KBM-7 (cell line): Measurements from ENCODE around the gene SPTY2D1.
"Not testable (repeated sequence)": the region's sequence is repeated elsewhere in the genome, so short reads cannot be mapped to it uniquely, and the experiment has no call there.

ENCODE experiments used
- DNase-seq: peaks from one replicate; pipeline ENCODE4 v3.0.0-alpha.2; 2015
- in situ Hi-C: fragments of 300-500 bp; cut with MboI; formaldehyde crosslinking; loops from 2 replicates; pipeline ENCODE4 v1.14.3; 2020; ENCODE audit warnings: low sequenced_read_pairs, low pct_unique_long_range_greater_than_20kb, mixed read lengths

The SPTY2D1 gene

DNA sequence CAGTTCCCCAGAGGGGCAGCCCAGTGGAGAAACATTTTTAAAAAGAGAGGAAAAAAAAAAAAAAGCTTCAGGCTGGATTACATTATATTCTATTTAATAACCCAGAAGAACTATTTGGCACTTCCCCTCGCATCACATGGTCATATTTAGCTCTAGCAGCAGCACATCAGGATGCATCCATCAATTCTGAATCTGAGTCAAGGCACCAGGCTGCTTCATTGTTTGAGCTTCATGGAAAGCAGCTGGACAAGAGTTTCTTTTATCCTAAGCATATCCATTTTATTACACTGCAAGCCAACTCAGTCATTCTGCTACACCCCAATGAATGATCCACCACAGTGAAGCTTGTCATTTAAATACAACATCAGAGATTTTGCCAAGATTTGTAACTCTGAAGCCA, 10.0 kb downstream of the SPTY2D1 start:
- in situ Hi-C loops = no loop called here
- no peak for DNase-seq

DNA sequence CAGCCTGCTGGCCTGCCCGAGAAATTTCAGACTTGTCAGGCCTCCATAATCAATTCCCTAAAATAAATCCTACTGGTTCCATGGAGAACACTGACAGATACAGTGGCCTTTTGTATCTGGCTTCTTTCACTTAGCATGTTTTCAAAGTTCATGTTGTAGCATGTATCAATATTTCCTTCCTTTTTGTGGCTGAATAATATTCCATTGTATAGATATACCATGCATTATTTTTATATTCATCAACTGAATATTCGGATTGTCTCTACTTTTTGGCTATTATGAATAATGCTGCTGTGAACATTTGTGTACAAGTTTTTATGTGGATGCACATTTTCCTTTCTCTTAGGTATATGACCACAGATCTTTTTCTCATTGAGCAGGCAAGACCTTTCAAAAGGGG, 10.4 kb downstream of the SPTY2D1 start:
- in situ Hi-C loops = no loop called here

DNA sequence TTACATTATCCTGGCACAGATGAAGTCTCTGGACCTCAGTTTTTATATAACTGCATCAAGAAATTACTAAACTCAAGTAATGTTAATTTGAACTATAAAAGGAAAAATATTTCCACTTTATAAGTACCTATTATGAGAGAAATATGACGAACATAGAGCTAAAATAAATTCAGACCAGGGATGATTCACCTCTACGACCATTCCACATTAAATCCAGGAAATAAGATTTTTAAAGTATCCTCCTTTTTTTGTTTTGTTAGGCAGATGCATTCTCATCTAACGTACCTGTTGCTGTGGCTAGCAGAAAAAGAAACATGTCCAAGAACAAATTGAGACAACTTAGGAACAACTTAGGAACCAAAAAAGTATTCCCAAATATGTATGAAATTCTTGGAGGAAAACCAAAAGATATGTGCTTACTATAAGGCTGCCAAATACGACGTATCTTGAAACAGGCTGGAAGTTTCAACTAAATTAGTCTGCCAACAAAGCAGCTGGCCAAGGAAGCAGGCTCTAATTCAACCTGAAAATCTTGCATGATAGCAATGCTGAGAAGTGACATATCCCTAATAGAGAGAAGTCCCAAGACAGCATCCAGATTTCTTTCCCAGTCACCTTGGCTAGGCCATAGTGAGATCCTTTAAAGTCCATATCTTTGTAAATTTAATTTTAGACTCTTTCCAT, 15.7 kb downstream of the SPTY2D1 start:
- DNase-seq = no peak
- in situ Hi-C loops = no loop called here

More for the DNA sequence above, 10.4 kb downstream of the SPTY2D1 start:
- DNase-seq = no peak

DNA sequence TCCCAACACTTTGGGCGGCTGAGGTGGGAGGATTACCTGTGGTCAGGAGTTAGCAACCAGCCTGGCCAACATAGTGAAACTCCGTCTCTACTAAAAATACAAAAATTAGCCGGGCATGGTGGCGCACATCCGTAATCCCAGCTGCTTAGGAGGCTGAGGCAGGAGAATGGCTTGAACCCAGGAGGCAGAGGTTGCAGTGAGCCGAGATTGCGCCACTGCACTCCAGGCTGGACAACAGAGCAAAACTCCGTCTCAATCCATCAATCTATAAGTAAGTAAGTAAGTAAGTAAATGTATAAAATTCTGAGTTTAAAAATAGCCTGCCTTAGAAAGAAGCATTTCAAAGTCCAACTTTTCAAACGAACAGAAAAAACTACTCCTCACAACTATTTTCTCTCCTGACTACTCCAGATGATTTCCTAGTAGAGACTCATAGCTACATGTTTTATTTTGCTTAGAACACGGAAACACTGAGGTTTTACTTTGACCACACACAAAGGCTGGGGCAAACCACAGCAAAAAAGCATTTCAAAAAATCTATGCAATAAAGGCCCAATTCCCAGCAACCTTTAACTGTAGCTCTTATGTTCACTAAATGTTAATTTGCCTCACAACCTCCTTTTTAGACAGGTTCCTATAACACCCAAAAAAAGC, 16.3 kb downstream of the SPTY2D1 start:
- DNase-seq = peak; percentile 76
- in situ Hi-C loops = no loop called here

DNA sequence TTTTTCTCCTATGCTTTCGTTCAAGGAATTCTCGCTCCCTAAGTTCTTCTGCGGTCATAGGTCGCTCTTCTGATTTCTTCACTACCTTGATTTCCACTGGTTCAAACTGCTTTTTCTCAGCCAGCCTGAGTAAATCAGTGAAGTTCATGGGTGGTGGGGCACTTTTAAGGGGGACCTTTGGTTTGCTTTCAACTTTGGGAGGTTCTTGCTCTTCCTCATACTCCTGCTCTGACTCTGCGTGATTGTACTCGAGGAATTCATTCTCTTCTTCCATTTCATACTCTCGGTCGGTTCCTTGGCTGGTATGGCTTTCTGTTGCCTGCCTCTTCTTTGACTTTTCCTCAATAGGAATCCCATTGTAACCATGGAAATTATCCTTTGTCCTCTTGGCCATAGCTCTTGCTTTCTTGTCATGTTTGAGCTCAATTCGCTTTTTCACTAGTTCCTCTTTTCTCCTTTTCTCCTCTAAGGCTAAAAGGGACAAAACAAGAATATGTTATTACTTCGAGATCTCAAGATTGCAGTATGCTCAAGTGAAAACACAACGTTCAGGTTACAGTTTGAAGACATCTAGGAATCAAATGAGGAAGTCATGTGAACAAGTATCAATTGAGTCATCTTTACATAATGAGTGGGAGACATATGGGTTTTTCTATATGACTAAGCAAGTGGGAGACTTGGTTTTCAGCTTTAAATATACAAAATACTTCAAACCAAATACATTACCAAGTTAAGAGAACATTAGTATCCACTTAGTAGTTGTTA, 18.3 kb downstream of the SPTY2D1 start:
- peak; percentile 82 for DNase-seq
- in situ Hi-C loops = no loop called here

DNA sequence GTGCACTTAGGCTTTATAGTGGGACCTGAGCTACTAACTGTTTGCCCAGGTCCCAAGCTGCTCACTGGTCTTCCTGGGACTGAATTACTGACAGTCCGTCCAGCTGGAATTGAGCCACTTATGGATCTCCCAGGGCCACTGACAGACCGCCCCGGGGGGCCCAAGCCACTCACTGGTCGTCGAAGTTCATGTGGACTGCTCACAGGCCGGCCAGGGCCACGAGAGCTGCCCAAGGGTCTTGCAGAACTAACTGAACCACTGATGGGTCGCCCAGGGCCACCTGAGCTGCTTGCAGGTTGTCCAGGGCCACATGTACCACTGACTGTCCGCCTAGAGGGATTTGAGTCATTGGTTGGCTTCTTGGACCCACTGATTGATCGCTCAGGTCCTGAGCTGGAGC, 19.5 kb downstream of the SPTY2D1 start:
- no peak for DNase-seq
- in situ Hi-C loops = no loop called here

DNA sequence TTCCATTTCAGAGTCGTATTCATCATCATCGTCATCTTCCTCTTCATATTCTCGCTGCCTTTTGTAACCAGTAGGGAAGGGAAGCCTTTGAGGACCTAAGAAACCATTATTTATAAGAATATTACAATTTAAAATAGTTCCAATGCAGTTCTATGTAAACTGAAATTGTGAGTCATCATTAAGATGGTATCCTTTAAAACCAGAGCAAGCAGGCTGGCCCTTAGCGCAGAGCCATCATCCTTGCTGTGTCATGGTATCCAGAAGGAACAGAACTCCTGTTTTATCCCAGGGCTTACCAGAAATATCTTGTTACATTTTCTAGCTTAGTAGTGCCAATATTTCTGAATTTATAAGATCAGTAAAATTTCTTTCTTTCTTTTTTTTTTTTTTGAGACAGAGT, 21.7 kb downstream of the SPTY2D1 start:
- DNase-seq = no peak
- in situ Hi-C loops = no loop called here

DNA sequence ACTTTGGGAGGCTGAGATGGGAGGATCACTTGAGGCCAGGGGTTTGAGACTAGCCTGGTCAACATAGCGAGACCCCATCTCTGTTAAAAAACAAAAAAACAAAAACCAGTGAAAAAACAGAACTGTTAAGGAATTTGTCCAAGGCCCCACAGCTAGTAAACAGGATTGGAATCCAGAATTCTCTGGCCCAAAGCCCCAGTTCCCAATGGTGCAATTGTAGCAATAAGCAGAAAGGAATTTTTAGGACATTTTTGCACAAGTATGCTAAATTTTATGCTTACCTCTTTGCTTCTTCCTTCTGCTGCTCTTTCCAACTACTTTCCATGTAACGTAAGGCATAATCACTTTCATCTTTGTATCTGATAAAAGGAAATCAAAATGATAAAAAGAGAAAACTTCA, 22.9 kb downstream of the SPTY2D1 start:
- no peak for DNase-seq
- in situ Hi-C loops = no loop called here

DNA sequence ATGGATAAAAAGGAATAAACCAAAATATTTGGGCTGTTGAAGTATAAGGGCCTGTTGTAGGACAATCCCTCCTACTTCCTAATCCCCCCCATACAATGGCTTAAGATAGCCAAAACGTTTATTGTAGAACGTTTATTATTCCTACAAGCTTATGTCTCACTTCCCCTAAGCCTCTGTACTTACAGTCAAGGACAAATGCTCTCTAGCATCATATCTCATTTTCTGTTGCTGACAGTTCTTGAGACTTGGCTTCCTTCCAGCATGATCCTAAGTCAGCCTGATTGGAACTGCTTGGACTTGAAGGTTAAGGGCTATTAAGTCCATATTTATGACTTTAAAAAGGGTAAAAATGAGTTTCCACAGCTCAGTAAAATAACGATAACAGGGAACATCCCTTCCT, 25.8 kb downstream of the SPTY2D1 start:
- in situ Hi-C loops = no loop called here
- no peak for DNase-seq

DNA sequence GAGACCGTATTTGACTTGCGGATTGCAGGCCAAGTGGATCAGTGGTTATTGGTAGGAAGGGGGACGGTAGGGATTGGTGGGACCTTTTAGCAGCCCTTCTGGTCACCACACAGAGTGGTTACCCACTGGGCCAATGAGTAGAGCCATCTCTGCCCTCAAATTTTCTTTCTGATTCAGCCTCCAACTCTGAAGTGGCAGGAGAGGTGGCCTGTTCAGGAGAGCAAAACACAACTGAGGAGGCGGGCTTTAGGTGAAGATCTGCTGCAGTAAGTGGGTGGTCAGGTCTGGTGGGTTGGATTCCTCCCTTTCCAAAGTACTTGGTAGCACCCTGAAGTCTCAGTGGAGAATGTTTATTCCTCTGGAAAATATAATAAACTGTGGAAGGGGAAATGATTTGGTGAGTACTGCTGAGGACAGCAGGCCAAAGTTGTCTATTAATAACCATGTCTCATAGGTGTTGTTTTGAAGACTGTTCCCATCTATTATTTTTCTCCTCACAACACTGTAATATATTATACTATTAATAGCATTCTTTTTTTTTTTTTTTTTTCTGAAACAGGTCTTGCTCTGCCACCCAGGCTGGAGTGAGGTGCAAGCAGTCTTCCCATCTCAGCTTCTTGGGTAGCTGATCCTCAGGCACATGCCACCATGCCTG, 33.1 kb downstream of the SPTY2D1 start:
- no peak for DNase-seq

DNA sequence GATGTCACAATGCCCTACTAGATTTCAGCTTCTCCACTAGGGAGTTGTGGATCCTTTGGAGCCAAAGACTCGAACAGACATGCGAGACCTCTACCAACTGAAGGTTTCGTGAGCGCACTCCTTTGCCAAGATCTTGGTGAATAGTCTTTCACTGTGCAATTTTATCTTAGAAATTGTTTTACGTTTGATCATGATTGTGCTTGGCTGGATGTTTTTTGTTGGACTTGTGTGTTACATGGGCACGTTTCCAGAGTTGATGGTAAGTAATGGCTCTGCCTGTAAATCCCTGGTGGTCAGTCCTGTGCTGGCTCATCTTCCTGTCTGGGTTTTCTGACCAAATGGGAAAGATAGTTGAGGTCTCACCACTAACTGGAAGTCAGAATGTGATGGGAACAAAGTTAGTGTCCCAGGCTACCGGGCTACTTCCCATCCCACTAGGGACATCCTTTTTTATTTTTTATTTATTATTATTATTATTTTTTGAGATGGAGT, 34.4 kb downstream of the SPTY2D1 start, which contains the start of gene MISFA:
TSS of gene MISFA (plus strand) at position 51 of the 492 bp plus-strand sequence. CDS start at position 191, 140 bp downstream.
- in situ Hi-C loops = no loop called here
- DNase-seq = no peak

More for the DNA sequence above, 33.1 kb downstream of the SPTY2D1 start:
- in situ Hi-C loops = no loop called here

DNA sequence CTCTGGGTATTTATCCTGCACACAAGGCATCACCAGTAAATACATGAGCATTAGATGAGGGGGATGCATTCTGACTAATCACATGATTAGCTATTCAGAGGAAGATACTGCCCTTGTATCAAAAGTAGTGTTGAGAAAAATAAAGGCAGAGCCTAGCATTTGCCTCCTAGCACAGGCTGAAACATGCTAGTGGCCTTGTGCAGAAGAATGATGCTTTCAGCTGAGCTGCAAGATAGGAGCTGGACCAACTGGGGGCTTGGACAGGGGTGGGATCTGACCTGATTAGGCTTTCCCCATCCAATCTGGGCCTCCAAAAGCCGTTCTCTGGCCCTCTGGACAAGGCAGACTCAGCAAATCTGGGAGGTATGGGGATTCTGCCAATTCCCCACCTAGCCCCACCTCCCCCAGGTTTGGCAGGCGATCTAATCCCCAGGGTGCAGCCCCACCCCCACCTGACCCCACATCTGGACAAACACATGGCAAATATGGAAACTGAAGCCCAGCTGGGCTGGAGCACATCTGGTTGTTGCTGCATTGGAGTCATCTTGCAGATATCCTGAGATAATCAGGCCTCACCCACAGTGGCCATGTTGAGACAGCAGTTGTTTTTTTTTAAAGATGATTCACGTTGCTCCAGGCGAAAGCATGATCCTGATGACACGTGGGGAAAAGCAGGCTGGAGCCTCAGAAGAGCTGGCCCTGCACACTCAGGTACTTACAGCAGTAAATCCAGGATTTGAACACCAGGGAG, 39.0 kb downstream of the SPTY2D1 start:
- in situ Hi-C loops = no loop called here
- no peak for DNase-seq

DNA sequence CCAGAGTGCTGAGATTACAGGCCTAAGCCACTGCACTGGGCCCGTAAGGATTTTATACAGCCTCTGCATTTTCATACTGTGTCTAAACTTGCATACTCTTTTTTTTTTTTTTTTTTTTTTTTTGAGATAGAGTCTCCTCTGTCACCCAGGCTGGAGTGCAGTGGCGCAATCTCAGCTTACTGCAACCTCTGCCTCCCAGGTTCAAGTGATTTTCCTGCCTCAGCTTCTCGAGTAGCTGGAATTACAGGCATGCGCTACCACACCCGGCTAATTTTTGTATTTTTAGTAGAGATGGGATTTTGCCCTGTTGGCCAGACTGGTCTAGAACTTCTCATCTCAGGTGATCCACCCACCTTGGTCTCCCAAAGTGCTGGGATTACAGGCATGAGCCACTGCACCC, 40.1 kb downstream of the SPTY2D1 start:
- in situ Hi-C loops, DNase-seq: not testable (repeated sequence)

DNA sequence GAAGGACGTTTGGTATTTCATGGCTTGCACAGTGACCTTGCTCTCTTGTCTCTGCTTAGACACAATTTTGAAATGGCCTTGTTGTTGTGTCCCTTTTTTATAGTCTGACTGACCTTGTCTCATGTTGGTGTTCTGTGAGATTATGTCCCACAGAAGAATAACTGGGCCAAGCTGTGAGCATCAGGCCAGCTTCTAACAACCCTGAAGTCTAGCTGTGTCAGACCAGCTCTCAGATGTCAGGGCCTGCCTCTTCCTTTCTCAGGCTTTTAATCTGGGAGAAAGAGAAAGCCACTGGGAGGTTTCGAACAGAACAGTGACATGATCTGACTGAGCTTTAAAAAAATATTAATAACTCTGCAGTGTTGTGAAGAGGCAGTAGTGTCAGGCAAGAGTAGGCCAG, 43.6 kb downstream of the SPTY2D1 start:
- in situ Hi-C loops = no loop called here
- DNase-seq = no peak

DNA sequence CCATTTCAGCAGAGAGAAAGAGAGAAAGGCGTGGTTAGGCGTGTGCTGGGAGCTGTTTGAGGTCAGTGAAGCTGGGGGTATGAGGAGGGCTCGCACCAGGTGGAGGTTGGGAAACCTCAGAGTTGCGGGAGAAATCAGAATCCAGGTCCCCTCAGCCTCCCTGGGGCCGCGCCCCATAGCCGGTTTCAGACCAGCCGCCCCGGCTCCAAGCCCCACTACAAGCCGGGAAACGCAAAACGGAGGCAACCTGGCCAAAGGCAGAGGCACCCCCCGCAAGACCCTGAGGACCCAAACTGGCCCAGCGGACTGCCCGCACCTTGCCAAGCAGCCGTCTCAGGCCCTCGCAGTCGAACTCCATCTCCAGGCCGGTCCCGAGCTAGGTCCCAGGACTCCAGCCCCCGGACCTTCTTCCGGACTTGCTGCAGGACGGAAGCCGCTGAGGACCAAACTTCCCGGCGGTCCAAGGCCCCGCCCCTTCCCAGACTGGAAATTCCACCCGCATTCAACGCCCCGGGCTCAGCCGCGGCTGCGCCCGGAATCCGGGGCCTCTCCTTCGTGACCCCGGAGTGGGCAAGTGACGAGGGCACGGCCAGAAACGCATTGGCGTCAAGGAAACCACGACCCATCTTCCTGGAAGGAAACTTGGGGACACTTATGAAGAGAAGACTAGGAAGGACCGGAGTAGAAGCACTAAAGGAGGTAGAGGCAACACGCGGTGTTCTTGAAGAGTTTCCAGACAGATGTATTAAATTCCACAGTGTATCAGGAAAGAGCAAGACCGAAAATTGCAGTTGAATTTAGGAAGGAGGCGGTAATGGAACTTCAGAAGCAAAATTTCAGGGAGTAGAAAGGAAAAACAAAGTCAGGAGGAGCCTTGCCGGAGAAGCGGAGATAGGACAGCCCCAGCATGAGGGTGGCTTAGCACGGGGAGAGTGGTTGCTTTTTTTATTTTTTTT, 45.6 kb downstream of the SPTY2D1 start, which contains the start of gene UEVLD:
TSS of gene UEVLD (minus strand) at position 438 of the 956 bp plus-strand sequence. CDS start at position 358, 80 bp downstream.
- DNase-seq = peak; percentile 81
- in situ Hi-C loops = no loop called here

DNA sequence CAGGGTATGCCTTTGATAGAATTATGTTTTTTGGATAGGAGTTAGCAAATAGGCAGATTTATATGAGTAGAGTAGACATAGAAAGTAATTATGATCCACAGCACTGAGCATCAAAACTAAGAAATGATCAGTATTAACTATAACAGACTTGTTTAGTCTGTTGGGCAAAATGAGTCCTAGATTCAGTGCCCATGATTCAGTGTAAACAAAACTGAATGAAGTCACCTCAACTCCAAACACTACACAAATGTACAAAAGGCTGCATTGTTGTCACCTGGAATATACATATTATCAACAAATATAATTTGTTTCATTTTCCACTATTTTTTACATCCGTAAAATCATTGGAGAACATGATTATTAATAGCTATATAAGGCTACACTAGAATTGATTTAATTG, 52.3 kb downstream of the SPTY2D1 start:
- in situ Hi-C loops = no loop called here

DNA sequence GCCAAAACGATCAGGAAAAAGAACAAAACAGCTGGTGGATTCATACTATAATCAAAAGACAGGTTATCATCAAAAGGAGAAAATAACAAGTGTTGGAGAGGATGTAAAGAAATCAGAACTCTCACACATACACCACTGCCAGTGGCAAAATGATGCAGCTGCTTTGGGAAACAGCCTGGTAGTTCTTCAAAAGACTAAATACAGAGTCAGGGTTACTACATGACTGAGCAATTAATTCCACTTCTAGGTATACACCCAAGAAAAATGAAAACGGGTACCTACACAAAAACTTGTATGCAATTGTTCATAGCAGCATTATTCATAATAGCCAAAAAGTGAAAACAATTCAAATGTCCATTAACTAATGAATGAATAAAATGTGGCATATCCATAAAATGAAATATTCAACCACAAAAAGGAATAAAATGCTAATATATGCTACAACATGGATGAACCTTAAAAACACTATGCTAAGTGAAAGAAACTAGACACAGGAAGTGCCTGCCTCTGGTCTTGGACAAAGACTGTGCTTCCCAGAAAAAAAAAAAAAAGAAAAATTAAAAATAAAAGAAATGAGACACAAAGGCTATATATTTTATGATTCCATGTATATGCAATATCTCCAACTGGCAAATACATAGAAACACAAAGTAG, 53.9 kb downstream of the SPTY2D1 start:
- no peak for DNase-seq
- in situ Hi-C loops = no loop called here

More for the DNA sequence above, 52.3 kb downstream of the SPTY2D1 start:
- DNase-seq = no peak
